Right kidney (tissue), 9 donors: Measurements from ENCODE around the gene STK11.

Experiments used
- DNase-seq: peaks from one replicate; pipeline ENCODE4 v3.0.0-alpha.2; 2016
- long read RNA-seq, 8 donors: transcript quantifications; one replicate each; lab custom pipeline, GENCODE V29; 2026

STK11 gene
- long read RNA-seq, donor 1, transcript STK11-201 (10 exons, 2,611 nt) = major isoform, 8 of 29 reads
- long read RNA-seq, donor 1, partial matches to known transcripts = 21 of 29 reads
- long read RNA-seq, donor 1, other reads (novel, unspliced or antisense) = 0 of 29 reads
- long read RNA-seq, donor 2, transcript STK11-201 (10 exons, 2,611 nt) = major isoform, 7 of 7 reads
- long read RNA-seq, donor 2, partial matches to known transcripts = 0 of 7 reads
- long read RNA-seq, donor 2, other reads (novel, unspliced or antisense) = 0 of 7 reads
- long read RNA-seq, donor 3, transcript STK11-201 (10 exons, 2,611 nt) = major isoform, 8 of 8 reads
- long read RNA-seq, donor 3, partial matches to known transcripts = 0 of 8 reads
- long read RNA-seq, donor 3, other reads (novel, unspliced or antisense) = 0 of 8 reads
- long read RNA-seq, donor 4, transcript STK11-201 (10 exons, 2,611 nt) = major isoform, 8 of 8 reads
- long read RNA-seq, donor 4, partial matches to known transcripts = 0 of 8 reads
- long read RNA-seq, donor 4, other reads (novel, unspliced or antisense) = 0 of 8 reads
- long read RNA-seq, donor 5, transcript STK11-201 (10 exons, 2,611 nt) = major isoform, 8 of 8 reads
- long read RNA-seq, donor 5, partial matches to known transcripts = 0 of 8 reads
- long read RNA-seq, donor 5, other reads (novel, unspliced or antisense) = 0 of 8 reads
- long read RNA-seq, donor 6, transcript STK11-201 (10 exons, 2,611 nt) = major isoform, 8 of 8 reads
- long read RNA-seq, donor 6, partial matches to known transcripts = 0 of 8 reads
- long read RNA-seq, donor 6, other reads (novel, unspliced or antisense) = 0 of 8 reads
- long read RNA-seq, donor 7 = 0 reads
- long read RNA-seq, donor 8, partial matches to known transcripts = 0 of 3 reads
- long read RNA-seq, donor 8, other reads (novel, unspliced or antisense) = 0 of 3 reads

GRCh38 chr19:1205114-1206099 lies at the start of gene STK11:
STK11 (plus strand) TSS chr19:1205778; CDS start chr19:1206914, 1,136 bp downstream.
- DNase-seq = peak; percentile 89

- no peak for DNase-seq
Measured at GRCh38 chr19:1156305-1156801, 49.2 kb upstream of the STK11 start.

DNA sequence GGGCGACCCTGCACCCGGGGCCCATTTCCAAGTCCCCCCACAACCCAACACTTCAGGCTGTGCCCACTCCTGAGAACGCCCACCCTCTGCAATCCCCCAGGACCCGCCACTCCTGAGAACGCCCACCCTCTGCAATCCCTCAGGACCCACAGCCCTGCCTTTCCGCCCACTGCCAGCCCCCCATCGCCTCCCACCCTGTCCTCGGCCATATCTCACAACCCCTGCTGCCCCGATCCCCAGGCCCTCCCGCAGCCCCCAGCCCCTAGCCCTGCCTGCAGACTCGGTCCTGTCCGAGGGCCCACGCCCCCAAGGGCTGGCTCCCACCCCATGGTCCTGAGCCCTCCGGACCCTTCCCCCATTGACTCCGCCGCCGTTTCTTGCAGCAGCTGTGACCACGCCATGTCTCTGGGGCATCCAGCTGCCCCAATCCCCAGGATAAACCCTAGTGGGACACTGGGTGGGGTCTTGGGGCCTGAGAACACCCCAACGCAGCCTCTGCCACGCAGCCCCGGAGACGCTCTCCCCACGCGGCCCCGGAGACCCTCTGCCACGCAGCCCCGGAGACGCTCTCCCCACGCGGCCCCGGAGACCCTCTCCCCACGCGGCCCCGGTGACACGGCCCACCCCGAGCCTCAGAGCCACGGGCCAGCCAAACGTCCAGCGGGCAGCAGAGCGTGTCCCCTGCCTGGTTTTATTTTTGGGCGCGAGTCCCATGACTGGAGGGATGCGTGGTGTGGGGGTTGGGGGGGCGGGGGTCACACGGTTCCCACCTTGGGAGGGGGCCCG lies 48.6 kb upstream of the STK11 start:
- no peak for DNase-seq

GRCh38 chr19:1157931-1158884 lies 47.4 kb upstream of the STK11 start:
- no peak for DNase-seq

DNA sequence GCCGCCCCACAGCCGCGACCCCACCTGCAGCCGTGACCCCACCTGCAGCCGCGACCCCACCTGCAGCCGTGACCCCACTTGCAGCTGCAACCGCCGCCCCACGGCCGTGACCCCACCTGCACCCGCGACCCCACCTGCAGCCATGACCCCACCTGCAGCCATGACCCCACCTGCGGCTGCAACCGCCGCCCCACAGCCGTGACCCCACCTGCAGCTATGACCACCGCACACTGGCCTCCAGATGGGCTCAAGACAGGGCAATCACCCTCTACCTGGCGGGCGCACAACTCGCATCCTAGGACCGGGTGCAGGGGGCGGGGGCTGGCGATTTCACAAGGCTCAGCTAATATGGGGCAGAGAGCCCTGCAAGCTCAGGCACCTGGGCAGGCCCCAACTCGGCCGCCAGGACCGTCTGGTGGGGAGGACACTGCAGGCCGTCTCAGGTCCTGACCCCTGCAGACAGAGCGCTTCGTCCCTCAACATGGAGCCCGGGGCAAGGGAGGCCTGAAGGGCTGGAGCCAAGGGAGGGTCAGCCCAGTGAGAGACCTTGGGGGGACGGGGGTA lies 46.6 kb upstream of the STK11 start:
- DNase-seq = no peak

- no peak for DNase-seq
Measured at GRCh38 chr19:1159864-1160595, 45.5 kb upstream of the STK11 start.

- no peak for DNase-seq
Measured at GRCh38 chr19:1161716-1162115, 43.9 kb upstream of the STK11 start.

- no peak for DNase-seq
Measured at GRCh38 chr19:1162404-1163282, 42.9 kb upstream of the STK11 start.

DNA sequence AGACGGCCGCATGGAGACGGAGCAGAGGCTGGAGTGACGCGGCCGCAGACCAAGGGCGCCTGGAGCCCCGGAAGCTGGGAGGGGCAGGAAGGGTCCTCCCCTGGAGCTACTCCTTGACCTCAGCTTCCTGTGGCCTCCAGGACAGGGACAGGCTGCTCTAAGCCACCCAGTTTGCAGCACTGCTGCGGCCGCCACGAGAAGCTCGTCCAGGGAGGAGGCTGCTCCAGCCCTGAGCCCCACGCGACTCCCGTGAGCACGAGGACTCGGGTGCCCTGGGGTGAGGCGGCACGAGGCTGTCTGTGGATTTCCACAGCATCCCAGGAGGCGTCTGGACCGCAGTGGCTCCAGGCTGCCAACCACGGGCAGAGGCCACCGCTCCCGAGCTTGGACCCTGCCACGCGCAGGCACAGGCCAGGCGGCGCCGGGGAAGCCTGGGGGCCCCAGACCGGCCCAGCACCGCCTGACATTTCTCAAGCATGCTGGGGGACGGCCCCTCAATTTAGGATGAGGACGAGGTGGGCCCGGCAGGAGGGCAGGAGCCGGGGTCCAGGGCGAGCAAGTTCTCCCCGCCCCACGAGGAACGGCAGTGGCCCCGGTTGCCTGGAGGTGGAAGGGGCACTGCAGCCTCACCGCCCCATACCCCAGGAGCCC lies 42.2 kb upstream of the STK11 start:
- no peak for DNase-seq

DNA sequence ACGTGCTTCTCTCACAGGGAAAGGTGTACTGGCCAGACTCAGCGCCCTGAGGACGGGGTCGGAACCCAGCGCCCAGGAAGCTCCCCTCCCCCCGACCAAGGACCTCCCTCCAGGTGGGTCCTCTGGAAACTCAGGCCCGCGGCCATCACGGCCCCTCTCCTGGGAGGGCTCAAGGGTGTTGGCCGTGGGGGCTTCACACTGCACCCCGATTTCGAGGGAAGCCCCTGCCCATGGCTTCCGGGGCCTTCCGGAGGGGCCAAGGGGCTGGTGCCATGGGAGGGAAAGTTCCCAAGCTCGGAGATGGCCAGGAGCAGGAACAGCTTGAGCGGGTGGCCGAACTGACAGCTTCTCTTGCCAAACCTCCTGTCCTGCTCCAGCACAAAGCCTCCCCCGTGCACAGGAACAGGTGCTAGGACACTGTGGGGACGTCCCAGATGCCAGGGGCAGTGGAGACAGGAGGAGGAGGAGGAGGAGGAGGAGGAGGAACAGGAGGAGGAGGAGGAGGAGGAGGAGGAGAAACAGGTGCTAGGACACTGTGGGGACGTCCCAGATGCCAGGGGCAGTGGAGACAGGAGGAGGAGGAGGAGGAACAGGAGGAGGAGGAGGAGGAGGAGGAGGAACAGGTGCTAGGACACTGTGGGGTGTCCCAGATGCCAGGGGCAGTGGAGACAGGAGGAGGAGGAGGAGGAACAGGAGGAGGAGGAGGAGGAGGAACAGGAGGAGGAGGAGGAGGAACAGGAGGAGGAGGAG lies 41.5 kb upstream of the STK11 start:
- DNase-seq = no peak

GRCh38 chr19:1164684-1165531 lies 40.7 kb upstream of the STK11 start:
- no peak for DNase-seq

DNA sequence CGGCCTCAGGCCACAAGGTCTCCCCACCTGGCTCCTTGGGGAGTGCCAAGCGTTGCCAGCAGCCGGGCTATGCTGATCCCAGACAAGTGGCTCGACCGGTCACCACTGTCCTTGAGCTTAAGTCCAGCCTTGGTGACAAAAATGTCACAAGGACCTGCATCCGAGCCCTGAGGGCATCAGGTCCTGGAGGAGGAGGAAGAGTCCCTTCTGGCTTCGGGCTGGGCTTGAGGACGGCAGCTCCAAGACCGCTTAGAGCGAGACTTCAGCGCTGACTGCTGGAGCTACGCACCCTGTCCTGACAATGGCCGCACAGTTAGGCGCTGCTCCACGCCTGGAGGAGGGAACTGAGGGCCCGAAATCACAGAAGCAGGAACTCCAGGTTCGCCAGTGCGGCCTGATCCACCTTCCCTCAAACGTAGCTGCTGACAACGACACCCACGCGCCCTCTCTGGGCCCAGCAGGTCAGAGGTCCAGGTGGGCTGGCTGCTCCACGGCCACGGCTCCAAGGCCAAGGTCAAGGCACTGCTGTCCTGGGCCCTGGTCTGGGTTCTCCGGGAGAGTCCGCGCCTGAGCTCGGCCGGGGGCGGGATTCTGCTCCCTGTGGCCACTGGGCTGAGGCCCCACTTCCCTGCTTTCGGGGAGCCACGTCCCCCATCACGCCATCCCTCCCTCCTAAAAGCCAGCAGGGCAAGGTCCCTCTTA lies 38.6 kb upstream of the STK11 start:
- peak; percentile 36 for DNase-seq

DNA sequence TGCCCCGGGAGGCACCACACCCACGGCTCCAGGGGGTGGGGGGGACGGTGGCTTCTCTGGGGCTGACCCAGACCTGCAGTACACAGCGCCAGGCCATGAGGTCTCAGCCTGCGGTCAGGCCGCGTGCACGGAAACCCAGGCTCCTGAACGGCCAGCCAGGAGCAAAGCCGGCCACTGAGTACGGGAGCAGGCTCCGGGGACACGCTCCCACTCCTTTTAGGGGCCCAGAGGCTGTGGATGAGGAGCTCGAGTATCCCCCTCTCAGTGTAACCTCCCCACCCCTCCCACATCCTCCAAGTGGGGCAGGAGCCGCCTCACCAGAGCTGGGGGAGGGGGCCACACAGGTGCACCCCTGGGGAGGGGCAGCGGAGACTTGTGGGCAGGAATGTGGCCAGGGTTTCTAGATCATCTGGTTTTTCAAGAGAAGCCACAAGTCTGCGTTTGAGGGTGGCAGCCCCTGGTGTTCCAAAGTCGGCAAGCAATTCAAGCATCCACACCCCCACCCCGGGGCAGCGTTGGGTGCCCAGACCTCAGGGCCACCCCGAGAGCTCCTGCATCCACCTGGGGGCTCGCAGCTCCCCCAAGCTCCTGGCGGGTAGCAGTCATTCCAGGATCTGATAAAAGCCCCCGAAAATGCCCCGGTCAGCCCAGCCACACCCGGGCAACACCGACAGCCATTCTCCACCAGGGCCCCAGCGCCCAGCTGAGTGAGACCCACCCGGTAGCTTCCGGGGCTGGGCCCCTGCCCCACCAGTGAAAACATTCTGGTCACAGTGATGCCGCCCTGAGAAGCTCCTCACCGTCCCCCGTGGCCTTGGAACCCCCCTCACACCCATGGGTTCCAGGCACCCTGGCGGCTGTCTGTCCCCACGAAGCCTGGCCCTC lies 37.6 kb upstream of the STK11 start:
- peak; percentile 51 for DNase-seq
